Muscle of arm (tissue), 14 donors: ENCODE measurements around the gene TTC22. TPM values are rescaled to one million over a fixed set of nuclear protein-coding genes. Genes with fewer than 3 reads are reported as not detected.

Experiments used
- DNase-seq: peaks from one replicate; pipeline ENCODE4 v3.0.0-alpha.2; 2013
- long read RNA-seq, 11 donors: transcript quantifications; one replicate each; lab custom pipeline, GENCODE V29; 2026
- polyA plus RNA-seq, 12 donors: library from polyadenylated mRNA; unstranded; fragments of 120-200 nt; gene quantifications; one replicate each; pipeline ENCODE4 v1.2.1, GENCODE V29; 2013; ENCODE audit not compliant: insufficient read length in 12 of 12

TTC22 gene
- polyA plus RNA-seq: 1 to 10 TPM in 3 of 12 donors, under 1 TPM in 6, not detected in 3; 0.08 to 5.8 (median 0.14) TPM
- long read RNA-seq, donor 1, partial matches to known transcripts: 0 of 3 reads
- long read RNA-seq, donor 1, other reads (novel, unspliced or antisense): 0 of 3 reads
- long read RNA-seq, donor 2: 0 reads
- long read RNA-seq, donor 3: 0 reads
- long read RNA-seq, donor 4: 0 reads
- long read RNA-seq, donor 5: 0 reads
- long read RNA-seq, donor 6: 0 reads
- long read RNA-seq, donor 7: 0 reads
- long read RNA-seq, donor 8: 0 reads
- long read RNA-seq, donor 9: 0 reads
- long read RNA-seq, donor 10: 0 reads
- long read RNA-seq, donor 11: 0 reads

- DNase-seq: no peak
These were observed at the start of gene TTC22 for GRCh38 chr1:54800899-54801759. TSS of gene TTC22 (minus strand) at chr1:54801323. CDS start at chr1:54801163, 160 bp downstream.

GRCh38 chr1:54850737-54851136, 49.6 kb upstream of the TTC22 start:
- DNase-seq: no peak

GRCh38 chr1:54850069-54850730, 49.1 kb upstream of the TTC22 start:
- DNase-seq: no peak

GRCh38 chr1:54849219-54850068, 48.3 kb upstream of the TTC22 start:
- DNase-seq: peak; percentile 15

GRCh38 chr1:54848134-54848948, 47.2 kb upstream of the TTC22 start:
- no peak for DNase-seq

- DNase-seq: no peak
These were observed 45.7 kb upstream of the TTC22 start for GRCh38 chr1:54846716-54847284.

GRCh38 chr1:54846301-54846700, 45.2 kb upstream of the TTC22 start:
- DNase-seq: no peak

GRCh38 chr1:54845772-54846171, 44.6 kb upstream of the TTC22 start:
- no peak for DNase-seq

GRCh38 chr1:54844564-54844963, 43.4 kb upstream of the TTC22 start:
- no peak for DNase-seq

GRCh38 chr1:54843449-54843848, 42.3 kb upstream of the TTC22 start:
- DNase-seq: no peak

- no peak for DNase-seq
These were observed 41.8 kb upstream of the TTC22 start for GRCh38 chr1:54842963-54843362.

GRCh38 chr1:54842206-54842915, 41.2 kb upstream of the TTC22 start:
- no peak for DNase-seq

- no peak for DNase-seq
These were observed 38.7 kb upstream of the TTC22 start for GRCh38 chr1:54839824-54840223.

GRCh38 chr1:54838565-54839180, 37.5 kb upstream of the TTC22 start:
- no peak for DNase-seq

- no peak for DNase-seq
These were observed 36.1 kb upstream of the TTC22 start for GRCh38 chr1:54837002-54837853.

GRCh38 chr1:54836594-54836993, 35.5 kb upstream of the TTC22 start:
- DNase-seq: no peak

- DNase-seq: no peak
These were observed 34.8 kb upstream of the TTC22 start for GRCh38 chr1:54835970-54836369.
